T follicular helper cell (primary cell): ENCODE results near the gene MIPEP.

Experiments used
- DNase-seq: peaks from one replicate; pipeline ENCODE4 v3.0.0-alpha.2; 2020; ENCODE audit warnings: low read depth

The MIPEP gene

DNA sequence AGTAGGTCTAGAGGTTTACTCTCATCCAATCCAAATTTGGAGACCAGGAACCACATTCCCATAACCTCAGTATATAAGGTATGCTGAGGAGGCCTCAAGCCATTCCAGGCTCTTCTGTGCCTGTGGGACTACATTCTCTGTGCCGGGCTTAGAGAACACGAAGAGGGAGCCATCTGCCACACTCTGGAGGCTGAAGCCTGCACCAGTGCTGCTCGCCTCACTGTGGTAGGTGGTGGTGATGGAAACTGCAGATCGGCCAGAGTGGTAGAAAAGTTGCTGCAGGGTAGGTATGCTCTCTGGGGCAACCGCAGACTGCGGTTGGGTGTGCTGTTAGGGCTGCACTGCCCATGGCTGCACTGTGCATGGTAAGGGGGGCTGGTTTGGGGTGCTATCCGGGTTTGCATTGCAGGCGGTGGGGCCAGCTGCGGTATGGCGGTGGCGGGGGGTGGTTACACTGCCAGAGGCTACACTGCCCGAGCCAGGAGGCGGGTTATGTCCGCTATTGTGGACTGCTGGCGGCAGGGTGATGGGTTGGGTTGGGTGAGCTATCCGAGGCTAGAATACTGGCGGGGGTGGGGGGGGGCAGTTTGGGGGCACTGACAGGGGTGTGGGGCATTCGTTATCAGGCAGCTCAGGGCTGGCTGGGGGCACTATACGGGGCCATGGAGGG is 174.0 kb downstream of the MIPEP start:
- DNase-seq: no peak

DNA sequence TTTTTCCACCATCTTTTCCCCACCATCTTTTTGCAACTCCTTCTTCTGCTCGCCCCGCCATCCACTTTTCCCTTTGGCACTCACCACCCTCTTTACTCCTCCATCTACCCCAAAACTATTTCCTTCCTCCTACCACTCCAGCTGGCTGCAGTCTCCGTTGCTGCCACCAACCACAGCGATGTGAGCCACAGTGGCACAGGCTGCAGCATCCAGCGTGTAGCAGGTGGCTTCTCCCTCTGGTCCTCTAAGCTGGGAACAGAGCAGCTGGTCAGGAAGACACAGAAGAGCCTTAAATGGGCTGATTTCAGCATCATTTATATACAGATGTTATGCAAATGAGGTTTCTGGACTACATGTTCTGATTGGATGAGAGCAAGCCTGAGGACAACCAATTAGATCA is 174.5 kb downstream of the MIPEP start:
- DNase-seq: no peak

DNA sequence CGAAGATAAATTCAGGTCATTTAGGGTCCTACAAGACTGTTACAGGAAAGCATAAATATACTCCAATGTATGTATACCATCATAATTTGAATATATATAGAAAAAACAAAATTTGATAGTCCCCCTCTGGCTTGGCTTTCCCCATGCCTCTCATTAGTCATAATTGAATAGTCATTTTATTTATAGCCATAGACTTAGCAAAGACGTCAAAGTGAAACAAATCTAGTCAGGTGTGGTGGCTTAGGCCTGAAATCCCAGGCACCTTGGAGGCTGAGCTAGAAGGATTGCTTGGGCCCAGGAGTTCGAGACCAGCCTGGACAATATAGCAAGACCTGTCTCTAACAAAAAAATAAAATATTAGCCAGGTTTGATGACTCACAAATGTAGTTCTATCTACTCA is 177.8 kb downstream of the MIPEP start:
- no peak for DNase-seq

DNA sequence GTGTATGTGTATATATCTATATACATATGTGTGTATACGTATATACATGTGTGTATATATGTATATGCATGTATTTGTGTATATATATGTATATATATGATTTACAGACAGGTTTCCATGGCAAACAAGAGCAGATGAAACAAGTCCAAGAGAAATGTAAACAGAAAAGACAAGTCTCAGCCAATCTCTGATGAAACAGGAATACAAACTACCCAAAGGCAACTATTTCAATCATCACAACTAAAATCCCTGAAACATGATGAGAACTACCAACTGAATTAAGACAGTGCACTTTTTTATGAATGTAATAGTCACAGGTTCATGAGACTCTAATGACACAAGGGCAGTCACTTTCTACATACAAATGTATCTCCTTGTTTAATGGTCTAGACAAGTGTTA is 178.8 kb downstream of the MIPEP start:
- no peak for DNase-seq

DNA sequence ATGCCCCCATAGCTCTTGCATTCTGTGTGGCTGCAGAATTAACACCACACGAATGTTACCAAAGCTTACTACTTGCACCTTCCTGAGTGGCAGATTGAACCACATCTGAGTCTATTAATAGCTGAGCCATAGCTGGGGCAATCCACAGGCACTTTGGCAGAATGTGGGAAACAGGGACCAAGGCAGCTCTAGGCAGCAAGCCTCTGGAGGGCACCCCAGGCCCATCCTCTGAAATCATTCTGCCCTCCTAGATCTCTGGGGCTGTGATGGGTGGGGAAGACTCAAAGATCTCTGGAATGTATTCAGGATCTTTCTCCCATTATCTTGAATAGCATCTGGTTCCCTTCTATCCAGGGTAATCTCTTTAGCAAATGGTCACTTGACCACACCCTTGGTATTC is 179.7 kb downstream of the MIPEP start:
- no peak for DNase-seq

DNA sequence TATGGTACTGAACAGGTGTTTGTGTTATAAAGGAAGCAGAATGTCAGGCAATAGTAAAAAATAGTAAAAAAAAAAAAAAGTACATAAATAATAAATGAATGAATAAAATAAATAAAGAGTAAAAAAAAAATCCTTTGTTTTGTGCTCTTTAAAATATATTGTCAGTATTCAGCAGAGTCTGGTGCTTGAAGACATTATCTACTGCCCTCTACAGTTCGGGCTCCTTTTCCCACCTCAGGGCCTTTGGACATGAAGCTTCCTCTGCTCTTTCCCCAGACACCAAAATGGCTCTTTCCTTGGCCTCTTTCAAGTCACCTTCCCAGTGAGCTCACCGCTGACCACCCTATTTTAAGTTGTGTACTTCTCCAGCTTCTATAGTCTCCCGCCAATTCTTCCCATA is 181.5 kb downstream of the MIPEP start:
- no peak for DNase-seq

DNA sequence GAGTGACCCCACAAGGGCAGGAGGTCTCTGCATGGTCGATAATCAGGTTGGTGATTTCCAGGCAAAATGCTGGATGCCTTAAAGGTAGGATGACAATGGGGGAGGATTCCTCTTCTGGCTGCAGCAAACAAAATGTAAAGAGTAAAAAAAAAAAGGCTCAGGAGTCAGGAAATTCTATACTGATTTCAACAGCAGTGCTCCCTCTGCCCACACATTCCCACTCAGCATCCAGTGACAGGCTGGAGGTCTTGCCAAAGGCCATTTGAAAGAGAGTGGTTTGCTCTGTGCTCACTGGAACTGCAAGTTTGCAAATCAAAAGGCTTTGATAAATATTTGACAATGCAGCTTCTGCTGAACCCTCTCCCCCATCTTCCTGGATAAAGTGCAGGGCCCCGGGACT is 183.6 kb downstream of the MIPEP start:
- no peak for DNase-seq

DNA sequence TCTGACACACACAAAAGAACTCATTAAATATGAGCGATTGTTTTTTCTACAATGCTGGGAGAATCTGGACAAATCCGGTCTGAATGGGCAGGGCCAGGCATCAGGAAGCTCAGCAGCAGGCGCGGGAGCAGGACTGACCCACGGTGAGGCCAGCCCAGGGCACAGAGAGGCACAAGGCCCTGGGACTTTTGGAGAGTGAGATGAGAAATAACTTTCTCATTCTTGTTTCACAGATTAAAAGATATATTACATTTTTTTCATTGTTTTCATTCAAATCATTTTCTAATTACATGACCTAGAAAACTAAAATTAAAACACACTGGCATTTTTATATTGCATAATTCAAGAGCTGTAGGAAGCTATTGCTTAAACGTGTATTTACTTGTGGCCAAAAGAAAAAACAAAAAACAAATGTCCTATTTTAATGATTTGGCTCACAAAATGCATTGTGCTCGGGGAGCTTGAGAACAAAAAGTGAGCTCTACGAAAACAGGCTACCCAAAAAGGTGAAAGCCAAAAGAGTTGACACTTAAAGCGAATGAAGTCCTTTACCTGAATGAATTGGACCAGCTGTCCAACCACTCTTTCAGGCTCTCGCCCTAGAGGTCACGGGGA is 185.8 kb downstream of the MIPEP start:
- no peak for DNase-seq

DNA sequence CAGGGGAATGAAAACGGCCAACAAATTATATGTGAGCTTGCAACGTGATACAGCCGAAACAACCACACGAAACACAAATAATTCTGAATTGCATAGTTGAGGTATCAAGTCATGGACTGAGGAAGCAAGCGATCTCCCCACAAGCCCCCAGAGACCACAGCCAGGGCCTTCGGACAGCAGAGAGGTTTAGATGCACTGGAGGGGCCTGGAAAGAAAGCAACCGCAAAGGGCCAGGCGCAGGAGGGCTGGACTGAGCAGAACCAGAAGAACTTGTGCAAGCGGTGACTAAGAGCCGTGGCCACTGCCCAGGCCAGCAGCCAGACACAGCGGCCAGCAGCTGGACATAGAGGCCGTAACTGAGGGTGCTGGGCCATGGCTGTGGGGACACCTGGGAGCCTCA is 187.6 kb downstream of the MIPEP start:
- no peak for DNase-seq

DNA sequence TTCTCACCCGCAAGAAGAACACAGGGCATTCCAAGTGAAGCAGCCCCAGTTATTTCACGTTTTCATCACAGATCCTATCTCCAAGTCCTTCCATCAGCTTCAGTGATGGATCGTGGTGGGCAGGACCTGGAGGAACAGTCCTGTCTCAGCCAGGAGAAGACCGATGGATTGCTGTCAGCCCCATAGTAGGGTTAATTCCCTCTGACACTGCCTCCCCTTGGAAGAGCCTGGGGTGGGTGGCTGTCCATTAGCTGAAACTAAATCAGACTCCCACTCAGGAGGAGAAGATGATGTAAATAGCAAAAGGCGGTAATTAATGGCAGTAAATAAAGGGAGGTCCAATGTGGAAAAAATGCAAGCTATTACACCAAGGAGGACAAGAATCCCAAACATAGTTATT is 188.0 kb downstream of the MIPEP start:
- no peak for DNase-seq

DNA sequence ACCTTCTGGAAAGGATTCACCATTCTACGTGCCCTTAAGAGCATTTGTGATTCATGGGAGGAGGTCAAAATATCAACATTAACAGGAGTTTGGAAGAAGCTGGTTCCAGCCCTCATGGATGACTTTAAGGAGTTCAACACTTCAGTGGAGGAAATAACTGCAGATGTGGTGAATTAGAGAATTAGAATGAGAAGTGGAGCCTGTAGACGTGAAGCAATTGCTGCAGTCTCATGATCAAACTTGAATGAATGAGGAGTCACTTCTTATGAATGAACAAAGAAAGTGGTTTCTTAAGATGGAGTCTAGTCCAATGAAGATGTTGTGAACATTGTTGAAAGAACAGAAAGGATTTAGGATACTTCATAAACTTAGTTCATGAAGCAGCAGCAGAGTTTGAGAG is 189.9 kb downstream of the MIPEP start:
- DNase-seq: no peak

DNA sequence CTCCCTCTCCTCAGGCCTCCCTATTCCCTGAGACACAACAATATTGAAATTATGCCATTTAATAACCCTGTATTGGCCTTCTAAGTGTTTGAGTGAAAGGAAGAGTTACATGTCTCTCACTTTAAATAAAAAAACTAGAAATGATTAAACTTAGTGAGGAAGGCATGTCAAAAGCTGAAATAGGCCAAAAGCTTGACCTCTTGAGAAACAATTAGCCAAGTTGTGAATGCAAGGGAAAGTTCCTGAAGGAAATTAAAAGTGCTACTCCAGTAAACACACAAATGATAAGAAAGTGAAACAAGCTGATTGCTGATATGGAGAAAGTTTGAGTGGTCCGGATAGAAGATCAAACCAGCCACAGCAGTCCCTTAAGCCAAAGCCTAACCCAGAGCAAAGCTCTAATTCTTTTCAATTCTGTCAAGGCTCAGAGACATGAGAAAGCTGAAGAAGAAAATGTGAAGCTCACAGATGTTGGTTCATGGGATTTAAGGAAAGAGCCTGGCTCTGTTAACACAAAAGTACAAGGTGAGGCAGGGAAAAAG is 191.4 kb downstream of the MIPEP start:
- no peak for DNase-seq

DNA sequence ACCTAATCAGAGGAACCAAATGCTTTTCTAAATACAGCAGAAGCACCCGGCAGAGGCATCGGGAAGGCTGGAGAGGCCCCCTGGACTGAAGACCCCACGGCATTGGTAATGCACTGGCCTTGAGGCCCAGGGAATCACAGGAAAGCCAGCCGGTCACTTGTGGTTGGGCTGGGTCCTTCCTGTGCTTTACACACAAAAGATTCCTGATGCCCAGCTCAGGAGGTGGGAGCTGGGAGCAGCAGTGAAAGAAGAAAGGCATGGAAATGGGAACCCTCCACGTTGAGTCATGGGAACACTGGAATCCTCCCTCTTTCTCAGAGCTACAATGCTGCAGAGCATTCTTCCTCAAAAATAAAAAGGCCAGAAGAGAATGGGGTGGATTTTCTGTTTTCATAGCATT is 192.6 kb downstream of the MIPEP start:
- no peak for DNase-seq

DNA sequence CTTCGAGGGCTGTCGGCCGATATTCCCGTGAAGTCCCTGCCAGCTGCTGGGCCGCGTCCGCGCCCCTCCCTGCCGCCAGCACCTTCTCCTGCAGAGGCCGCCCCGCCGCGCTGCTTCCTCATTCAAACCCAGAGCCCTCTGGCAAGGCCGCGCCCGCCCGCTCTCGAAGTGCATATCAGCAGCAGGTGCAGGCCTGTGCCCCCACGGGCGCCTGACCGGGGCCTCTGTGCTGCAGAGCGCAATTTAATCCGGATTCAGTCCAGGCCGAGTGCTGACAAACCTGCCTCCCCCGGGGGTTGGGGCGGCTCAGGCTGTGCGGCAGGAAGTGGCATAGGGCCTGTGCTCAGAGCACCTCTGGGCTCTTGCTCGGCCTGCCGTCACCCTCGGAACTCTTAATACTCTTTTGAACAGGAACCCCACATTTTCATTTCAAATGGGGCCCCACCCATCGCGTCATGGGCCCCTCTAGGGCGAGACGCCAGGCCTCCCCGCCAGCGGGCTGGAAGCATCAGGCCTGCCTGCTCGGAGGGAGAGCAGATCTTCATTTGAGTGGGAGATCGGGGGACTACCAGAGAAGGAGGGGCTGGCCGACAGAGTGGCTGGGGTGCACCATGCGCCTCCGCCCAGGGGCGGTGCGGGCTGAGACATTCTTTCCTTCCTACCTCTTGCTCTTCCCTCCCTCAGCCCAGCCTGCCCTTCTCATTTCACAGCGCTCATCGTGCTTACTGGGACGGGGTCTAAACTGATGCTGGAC is 193.3 kb downstream of the MIPEP start:
- peak; percentile 30 for DNase-seq

DNA sequence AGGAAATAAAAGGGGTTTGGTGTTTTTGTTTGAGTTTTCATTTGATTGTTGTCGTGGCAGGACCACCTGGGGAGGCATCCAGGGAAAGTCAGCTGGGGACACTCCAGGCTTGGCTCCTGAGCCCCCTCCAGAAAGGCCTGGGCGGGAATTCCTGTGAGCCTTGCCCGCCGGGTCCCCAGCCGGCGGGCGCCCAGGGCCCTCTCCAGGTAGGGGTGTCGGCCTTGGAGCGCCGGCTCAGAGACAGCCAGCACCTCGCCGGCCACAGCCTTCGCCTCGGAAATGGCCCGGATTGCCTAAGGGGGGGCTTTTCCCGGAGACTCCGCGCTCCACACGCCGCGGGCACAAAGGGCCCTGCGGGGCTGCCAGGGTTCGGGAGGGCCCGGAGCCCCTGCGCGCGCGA is 194.0 kb downstream of the MIPEP start:
- DNase-seq: no peak

DNA sequence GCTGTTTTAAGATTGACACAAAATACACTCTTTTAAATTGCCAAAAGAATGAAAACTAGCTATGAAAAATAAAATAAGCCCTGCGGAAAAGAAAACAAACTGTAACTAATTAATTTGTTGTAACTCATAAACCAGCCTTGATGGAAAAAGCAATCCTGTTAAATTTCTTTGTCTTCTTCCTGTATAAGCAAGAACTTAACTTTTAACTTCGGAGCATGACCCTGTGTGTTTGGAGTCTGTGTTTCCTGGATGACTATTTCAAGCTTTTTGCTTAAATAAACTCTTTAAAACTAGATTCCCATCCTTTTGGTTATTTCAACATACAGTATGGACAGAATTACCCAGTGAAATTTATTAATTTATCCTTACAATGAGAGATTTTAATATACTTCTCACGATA is 196.4 kb downstream of the MIPEP start:
- no peak for DNase-seq

DNA sequence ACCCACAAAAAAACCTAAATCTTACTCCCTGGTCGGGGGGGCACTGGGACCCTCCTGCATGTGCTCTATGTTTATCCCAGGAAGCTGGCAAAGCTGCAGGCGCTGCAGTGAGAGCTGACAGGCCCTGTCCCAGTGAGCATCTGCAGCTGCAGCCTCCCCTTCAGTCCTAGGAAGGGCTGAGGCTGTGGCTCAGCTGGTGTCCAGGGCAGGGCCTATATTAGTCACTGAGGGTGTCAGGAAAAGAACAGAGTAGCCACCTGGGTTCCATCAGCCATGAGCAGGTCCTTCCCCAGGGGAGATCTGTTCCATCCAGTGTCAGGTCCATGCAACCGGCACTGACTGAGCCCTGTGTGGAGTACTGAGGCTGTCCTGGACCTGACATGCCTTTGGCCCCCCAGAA is 198.5 kb downstream of the MIPEP start:
- no peak for DNase-seq

DNA sequence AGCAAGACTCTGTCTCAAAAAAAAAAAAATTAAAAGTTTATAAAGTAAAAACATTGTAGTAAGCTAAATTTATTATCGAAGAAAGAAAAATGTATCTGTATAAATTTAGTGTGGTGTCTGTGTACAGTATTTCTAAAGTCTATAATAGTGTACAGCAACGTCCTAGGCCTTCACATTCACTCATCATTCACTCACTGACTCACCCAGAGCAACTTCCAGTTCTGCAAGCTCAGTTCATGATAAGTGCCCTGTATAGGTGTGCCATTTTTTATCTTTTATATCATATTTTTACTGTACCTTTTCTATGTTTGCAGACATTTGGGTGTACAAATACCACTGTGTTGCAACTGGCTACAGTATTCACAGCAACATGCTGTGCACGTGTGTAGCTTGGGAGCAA is 200.9 kb downstream of the MIPEP start:
- no peak for DNase-seq

DNA sequence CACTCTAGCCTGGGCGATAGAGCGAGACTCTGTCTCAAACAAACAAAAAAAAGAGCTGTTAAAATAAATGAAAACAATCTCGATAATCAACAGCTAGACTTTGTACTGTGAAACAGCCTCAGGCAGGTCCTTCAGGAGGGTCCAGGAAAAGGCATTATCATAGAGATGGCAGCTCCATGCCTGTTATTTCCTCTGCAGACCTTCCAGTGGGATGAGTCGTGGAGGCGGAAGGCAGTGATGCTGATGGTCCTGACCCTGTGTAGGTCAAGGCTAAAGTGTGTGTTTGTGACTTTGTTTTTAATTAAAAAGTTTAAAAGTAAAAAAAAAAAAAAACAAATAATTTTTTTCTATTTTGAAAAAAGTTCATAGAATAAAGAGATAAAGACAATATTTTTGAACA is 201.6 kb downstream of the MIPEP start:
- DNase-seq: no peak

DNA sequence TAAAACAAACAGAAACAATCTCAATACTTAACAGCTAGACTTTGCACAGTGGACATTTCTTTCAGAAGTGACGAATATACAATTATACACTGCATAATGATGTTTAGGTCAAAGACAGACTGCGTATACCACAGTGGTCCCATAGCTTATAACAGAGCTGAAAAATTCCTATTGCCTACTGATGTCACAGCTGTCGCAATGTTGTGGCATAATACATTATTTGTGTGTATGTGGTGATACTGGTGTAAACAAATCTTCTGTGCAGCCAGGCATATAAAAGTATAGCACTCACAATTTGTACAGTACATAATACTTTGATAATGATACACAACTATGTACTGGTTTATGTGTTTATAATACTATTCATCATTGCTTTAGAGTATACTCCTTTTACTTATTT is 202.3 kb downstream of the MIPEP start:
- DNase-seq: no peak

DNA sequence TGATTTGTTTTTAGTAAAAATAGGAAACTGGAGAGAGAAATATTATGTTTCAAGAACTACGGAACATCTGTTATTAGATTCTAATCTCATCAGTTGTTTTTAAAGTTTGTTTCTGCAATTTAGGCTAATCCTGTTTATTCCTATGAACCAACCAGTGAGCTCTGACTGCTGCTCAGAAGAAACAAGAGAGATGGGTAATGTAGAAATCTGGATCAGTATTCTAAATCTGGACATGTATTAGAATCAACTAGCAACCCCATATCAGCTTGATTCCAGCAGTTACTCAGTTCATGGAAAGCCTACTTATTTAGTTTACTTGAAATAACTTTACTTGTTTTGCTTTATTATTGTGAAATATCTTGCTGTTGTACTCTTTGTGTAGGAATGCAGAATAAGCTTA is 203.8 kb downstream of the MIPEP start:
- DNase-seq: no peak

DNA sequence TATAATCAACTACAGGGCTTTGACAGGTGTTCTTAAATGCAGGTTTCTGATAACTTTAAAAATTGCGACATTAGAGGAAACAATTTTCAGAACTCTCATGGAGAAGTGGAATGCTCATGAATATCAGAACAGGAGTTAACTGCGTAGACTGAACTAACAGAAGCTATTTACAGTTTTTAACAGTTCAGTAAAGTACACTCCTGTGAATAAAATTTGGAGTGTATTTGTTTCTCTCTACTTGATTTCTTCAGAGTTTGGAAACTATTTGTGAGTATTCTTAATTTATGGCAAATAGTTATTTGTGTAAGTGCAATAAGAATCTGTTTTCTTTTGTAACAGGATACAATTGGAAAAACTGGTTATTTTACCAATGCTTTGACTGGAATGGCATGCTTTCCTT is 204.6 kb downstream of the MIPEP start:
- no peak for DNase-seq

DNA sequence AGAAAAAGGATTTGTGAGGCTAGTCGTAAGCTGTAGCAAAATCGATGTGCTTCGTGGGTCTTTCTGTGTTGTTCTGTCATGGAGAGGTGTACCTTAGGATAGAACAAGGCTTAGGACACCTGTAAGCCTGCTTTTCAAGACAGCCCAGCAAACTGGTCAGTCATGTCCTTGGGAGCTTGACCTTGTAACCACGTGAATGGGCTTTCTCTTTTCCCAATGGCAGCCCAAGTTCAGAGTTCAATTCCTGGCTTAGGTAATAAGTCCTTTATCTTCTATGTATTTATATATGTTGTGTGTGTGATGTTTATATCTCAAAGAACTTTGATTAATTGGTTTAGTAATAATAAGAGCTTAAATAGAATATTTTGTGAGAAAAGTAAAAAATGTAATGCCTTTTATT is 206.1 kb downstream of the MIPEP start:
- no peak for DNase-seq
